Suppressor macrophage (primary cell): ENCODE results near the gene SLC9A1.
A peak's percentile ranks its signal among the peaks of the same experiment; 100 is the strongest.

Experiments
- DNase-seq, 4 experiments: peaks; one replicate each; pipeline ENCODE4 v3.0.0-alpha.2; 2020 to 2022

The SLC9A1 gene

DNA sequence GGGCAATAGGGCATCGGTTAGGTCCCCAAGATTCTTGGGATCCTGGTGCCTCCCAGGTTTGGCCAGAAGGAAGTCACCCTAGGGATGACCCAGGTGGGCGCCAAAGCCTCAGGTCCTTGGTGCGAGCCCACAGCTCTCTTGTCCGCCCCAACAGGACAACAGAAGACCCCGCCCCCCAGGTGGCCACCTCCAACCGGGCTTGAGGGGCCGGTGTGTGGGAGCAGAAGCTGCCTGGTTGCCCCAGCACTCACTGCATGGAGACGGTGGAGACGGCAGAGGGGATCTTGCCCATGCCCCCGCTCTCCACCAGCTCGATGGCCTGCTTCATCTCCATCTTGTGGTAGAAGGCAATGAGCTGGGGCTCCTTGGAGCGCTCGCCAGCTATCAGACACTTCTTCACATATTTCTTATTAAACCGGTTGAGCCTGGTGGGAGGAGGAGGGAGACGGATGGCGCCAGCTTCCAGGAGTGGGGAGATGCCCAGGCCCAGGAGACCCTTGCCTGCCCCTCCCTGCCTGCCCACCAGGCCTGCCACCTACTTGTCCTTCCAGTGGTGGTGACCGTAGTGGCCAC, 52.7 kb downstream of the SLC9A1 start:
- DNase-seq = no peak

DNA sequence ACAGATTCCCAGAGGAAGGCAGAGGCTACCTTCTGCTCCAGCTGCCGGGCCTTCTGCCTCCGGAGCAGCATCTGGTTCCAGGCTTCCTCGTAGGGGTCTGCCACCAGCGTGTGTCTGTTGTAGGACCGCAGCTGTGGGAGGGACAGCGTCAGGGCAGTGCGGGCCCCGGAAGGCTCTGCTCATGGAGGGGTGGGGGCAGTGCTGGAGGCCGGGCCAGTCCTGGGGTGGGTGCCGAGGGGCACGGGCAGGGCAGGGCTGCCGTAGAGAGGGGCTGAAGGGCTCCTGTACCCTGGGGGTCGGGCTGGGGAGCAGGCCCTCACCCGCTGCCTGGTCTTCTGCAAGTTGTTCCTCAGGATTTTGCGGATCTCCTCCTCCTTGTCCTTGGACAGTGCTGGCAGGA, 53.2 kb downstream of the SLC9A1 start:
- no peak for DNase-seq

DNA sequence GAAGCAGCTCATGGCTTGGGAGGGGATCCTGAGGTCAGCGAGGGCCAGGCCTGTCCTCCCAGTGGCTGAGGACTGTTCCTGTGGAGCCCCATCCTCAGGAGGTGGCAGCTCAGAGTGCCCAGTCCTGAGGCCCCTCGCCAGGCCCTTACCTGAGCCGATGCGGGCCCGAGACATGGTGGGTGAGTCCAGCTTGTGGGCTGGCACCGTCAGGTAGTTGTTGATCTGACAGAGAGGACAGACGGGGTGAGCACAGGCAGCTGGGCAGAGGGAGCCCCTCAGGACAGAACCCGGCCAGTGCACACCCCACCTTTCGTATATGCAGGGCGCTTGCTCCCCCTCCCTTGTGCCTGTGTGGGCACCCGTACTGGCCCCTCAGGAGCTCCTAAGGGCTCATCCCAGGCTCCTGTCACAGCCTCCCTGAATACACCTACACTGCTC, 53.9 kb downstream of the SLC9A1 start:
- DNase-seq = no peak

GRCh38 chr1:27100335-27101053, 54.4 kb downstream of the SLC9A1 start:
- DNase-seq = no peak

DNA sequence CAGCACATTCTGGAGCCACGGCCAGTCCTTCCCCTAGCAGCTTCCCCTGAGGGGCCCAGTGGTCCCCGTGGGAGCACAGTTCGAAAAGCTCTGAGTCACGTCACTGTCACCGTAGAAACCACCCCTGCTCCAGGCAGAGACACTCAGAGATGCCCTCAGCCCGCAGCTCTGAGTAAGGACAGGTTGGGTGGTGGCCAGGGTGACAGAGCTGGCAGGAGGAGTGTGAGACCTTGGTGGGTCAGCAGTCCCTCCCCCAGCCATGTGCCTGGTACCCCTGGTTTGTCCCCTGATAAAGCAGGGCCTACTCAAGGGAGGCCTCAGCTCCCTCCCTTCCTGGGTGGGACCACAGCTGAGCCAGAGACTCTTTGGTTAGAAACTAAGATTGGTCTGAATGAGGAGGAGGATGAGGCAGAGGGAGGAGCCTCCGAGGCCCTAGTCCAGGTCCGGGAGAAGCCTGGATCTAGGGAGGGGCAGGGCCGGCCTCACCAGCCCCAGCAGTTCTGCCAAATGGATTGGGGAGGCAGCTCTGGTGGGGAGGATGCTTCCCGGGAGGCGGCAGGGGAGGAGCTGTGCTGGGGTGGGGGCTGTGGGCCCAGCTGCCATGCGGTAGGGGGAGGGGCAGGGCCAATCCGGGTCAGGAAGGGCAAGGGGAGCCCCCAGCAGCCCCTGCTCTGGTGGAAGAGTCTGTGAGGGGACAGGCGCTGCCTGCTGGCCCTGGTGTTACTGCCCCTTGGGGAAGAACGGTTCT, 55.2 kb downstream of the SLC9A1 start:
- peak; percentile 65 to 87 (median 70) for DNase-seq

DNA sequence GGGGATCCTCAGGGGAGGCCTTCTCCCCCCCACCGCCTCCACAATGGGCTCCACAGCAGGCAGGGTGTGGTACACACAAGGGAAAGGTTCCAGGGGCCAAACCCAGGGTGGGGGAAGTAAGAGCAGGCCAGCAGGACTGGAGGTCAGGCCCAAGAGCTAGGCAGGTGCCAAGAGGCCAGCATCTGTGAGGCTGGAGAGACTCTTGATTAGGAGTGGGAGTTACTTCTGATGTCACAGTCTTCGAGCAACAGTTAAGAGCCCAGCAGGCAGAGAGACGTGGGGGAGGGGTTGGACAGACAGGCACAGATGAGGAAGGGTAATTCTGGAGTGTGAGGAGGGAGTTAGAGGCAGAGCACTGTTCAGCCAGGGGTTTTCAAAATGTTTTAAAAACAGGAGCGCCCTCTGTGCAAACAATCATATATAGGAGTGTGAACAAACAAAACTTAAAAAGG, 55.8 kb downstream of the SLC9A1 start:
- DNase-seq = peak; percentile 67 to 78 (median 75)

DNA sequence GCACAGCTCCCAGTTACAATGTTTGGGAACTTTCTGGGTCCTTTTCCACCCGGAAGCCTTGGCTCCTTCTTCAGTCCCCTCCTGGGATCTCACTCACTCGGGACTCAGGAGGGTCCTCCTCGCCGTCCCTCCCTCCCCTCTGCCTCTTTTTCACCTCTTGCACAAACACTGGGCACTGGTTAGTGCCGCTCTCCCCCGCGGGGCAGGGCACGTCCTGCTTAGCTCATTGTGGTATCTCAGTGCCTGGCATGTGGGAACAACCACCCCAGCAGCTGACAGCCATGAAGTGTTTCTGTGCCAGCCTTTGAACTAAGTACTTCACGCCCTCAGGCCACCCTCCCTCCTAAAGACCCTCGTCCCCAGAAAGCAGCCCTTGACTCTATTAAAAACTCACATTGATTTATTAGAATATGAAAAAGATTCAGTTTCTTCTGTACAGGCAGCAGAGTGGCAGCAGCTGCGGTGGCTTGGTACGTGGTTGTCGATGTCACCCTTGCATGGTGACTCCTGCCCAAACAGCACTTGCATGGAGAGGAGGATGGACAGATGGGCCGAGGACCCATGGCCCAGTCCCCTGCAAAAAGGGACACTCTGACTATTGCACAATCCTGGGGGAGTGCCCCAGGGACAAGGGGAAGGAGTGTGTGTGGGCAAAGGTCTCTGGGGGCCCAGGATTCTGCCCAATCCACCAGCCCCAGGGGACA, 56.3 kb downstream of the SLC9A1 start:
- peak; percentile 50 to 74 (median 69) for DNase-seq

DNA sequence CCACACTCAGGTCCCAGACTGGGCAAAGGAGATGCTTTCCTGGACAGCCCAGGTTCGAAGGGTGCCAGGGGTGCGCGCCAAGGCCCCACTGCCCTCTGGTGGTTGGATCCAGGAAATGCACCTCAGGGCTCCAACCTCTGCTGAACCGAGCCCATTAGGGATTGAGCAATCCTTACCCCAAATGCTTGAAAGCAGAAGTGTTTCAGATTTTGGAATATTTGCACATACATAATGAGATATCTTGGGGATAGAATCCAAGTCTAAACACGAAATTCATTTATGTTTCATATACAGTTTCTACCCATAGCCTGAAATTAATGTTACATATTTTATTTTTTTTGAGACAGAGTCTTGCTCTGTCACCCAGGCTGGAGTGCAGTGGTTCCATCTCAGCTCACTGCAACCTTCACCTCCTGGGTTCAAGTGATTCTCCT, 57.4 kb downstream of the SLC9A1 start:
- DNase-seq = peak; percentile 91 to 94 (median 92)

DNA sequence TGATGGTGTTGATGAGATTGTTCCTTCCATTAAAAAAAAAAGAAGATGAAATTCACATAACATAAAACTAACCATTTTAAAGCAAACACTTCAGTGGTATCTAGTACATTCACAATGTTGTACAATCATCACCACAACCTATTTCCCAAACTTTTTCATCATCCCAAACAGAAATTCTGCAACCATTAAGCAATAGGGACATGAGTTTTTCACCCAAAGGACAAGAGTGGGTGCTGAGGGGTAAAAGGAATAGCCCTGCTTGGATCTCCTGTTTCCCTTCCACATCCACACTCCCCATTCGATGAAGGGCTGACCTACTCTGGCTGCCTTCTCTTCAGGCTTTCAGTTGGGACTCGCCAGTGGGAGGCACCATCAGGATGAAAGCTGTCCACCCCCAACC, 59.3 kb downstream of the SLC9A1 start:
- DNase-seq = peak; percentile 30 to 67 (median 48)

DNA sequence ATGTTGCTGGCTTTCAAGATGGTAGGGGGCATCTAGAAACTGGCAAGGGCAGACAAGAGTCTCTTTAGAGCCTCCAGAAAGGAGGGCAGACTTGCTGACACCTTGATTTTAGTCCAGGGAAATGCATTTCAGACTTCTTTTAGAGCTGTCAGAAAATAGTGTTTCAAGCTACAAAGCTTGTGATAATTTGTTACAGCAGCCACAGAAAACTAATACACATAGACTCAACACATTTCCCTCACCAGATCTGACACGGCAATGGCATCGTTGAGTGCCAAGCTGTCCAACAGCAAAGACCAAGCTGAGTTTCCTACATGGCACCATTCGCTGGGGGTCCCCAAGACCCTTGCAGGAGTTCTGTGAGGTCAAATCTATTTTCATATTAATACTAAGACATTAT, 62.0 kb downstream of the SLC9A1 start:
- no peak for DNase-seq

DNA sequence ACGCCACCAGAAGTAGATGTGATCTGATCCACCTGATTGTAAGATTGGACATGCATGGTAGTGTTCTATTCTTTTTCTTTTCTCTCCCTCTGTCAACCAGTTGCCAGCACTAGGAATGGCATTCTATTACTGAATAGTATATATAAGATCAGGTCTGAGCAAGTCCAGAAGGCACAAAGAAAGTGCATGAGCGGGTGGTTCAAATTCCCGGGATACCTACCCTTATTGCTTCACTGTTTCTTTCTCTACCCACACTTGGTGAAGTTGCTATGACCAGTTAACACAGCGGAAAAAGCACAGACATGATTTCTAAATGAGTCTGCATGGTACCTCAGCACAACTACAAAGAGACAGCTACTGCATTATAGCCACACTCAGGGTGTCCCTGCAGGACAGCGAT, 64.0 kb downstream of the SLC9A1 start:
- no peak for DNase-seq

- peak in 1 of 4 experiments; percentile 17 for DNase-seq
Observed at GRCh38 chr1:27087371-27088220, 67.3 kb downstream of the SLC9A1 start.

GRCh38 chr1:27086628-27087027, 68.3 kb downstream of the SLC9A1 start:
- no peak for DNase-seq

DNA sequence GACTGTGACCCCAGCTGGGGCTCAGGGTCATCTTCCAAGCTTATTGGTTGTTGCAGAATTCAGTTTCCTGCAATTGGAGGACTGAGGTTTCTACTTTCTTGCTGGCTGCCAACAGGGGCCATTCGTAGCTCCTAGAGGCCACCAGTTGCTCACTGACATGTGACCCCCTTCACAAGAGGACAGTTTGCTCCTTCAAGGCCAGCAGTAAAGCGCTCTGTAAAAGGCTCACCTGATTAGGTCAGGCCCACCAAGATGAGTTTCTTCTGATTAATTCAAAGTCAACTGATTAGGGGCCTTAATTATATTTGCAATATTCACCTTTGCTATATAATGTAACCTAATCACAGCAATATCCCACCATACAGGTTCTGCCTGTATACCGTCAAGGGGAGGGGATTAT, 68.9 kb downstream of the SLC9A1 start:
- no peak for DNase-seq

- DNase-seq = no peak
Observed at GRCh38 chr1:27084107-27084506, 70.8 kb downstream of the SLC9A1 start.

GRCh38 chr1:27077968-27078367, 77.0 kb downstream of the SLC9A1 start:
- no peak for DNase-seq

GRCh38 chr1:27076803-27077202, 78.1 kb downstream of the SLC9A1 start:
- DNase-seq = no peak

DNA sequence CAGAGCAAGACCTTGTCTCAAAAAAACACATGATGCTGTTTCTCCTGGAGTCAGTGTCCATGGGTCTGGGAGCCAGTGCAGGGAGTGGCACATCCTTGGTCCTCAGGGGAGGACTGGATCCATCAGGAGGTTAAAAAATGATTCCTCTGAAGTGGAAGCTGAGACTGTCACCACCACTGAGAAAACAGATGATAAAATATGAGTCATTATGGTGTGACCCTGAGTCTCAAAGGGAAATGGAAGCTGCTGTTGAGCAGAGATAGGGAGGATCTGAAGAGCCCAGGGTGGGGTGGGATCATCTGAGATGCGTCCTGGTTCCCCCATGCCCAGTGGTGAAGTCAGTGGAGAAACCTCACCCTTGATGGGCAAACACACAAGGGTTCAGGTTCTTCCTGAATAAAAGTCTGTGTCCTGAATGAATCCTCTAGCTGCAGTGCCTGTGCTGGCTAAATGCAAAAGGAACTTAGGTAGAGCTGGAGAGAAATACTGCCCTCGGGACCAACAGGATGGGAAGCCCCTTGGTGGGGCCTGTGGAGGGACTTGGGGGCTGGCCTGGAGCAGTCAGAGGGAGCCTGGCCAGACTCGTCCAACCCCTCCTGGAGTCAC, 80.6 kb downstream of the SLC9A1 start:
- DNase-seq = peak; percentile 73 to 90 (median 83)

- DNase-seq = no peak
Observed at GRCh38 chr1:27071049-27071416, 83.9 kb downstream of the SLC9A1 start.

DNA sequence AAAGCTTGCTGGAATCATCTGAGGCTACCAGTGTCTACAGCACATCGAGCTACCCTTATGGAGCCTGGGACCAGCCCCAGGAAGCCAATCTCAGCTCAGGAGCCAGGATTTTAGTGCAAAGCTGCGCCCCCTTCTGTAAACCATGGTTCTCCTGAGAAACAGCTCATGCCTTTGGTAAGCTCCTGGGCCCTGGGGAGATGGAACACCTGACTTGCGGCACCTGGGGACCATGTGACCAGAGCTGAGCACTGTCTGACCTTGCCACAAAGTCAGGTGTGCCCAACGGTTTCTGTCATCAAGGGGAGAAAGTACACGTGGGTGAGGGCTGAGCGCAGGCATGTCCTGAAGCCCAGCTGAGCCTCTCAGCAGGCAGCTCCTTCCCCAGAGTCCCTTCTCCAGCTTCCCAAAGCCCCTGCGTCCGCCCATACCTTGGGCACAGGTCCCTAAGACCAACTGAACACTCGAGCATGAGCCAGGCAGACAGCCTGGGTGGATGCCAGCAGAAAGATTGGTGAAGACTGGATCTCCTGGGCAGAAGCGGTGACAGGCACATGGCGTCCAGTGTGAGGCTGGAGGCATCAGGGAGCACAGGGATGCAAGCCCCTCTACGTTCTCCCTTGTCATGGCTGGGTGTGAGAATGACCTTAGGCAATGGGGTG, 84.4 kb downstream of the SLC9A1 start:
- no peak for DNase-seq

- DNase-seq = no peak
Observed at GRCh38 chr1:27068922-27069321, 86.0 kb downstream of the SLC9A1 start.
